H9 (cell line): ENCODE results near the gene POLN. TPM values are rescaled to one million over a fixed set of nuclear protein-coding genes. Genes with fewer than 3 reads are reported as not detected.

Experiments used
- DNase-seq: peaks from one replicate; pipeline ENCODE4 v3.0.0-alpha.2; 2017
- H2AFZ ChIP-seq: one replicate; pipeline ENCODE4 v1.6.1; 2013; ENCODE audit warnings: mild to moderate bottlenecking, low read length, control low read depth, moderate library complexity
- H2AK5ac ChIP-seq: 2 replicates; pipeline ENCODE4 v1.6.1; 2013; ENCODE audit warnings: low read length, control low read depth, mixed read lengths; ENCODE audit not compliant: insufficient read length
- H2BK120ac ChIP-seq: one replicate; pipeline ENCODE4 v1.6.1; 2013; ENCODE audit warnings: low read depth, mild to moderate bottlenecking, low read length, control low read depth, inconsistent platforms; ENCODE audit not compliant: poor library complexity, severe bottlenecking
- H2BK12ac ChIP-seq: 2 replicates; pipeline ENCODE4 v1.6.1; 2013; ENCODE audit warnings: low read length, control low read depth, mixed read lengths, low read depth; ENCODE audit not compliant: insufficient read length
- H2BK15ac ChIP-seq: 2 replicates; pipeline ENCODE4 v1.6.1; 2013; ENCODE audit warnings: low read depth, low read length, control low read depth
- H2BK20ac ChIP-seq: one replicate; pipeline ENCODE4 v1.6.1; 2013; ENCODE audit warnings: low read depth, mild to moderate bottlenecking, low read length, control low read depth, inconsistent platforms; ENCODE audit not compliant: poor library complexity, severe bottlenecking
- H2BK5ac ChIP-seq: 2 replicates; pipeline ENCODE4 v1.6.1; 2013; ENCODE audit warnings: low read length, control low read depth, mixed read lengths; ENCODE audit not compliant: insufficient read length
- H3K14ac ChIP-seq: 2 replicates; pipeline ENCODE4 v1.6.1; 2013; ENCODE audit warnings: low read length, control low read depth; ENCODE audit not compliant: insufficient read depth
- H3K18ac ChIP-seq: 2 replicates; pipeline ENCODE4 v1.6.1; 2013; ENCODE audit warnings: low read depth, mild to moderate bottlenecking, mixed read lengths, low read length, control low read depth; ENCODE audit not compliant: insufficient read length
- H3K23ac ChIP-seq: 2 replicates; pipeline ENCODE4 v1.6.1; 2013; ENCODE audit warnings: low read length, control low read depth, mixed read lengths, low read depth; ENCODE audit not compliant: insufficient read length
- H3K23me2 ChIP-seq: 2 replicates; pipeline ENCODE4 v1.6.1; 2013; ENCODE audit warnings: low read depth, mild to moderate bottlenecking, mixed read lengths, low read length, control low read depth; ENCODE audit not compliant: insufficient read length, poor library complexity, severe bottlenecking
- H3K27ac ChIP-seq: 2 replicates; pipeline ENCODE4 v1.5.1; 2013; ENCODE audit warnings: low read length, control low read depth, mixed read lengths, low read depth; ENCODE audit not compliant: insufficient read length
- H3K27me3 ChIP-seq: 2 replicates; pipeline ENCODE4 v1.6.1; 2013; ENCODE audit warnings: low read length, control low read depth, inconsistent platforms; ENCODE audit not compliant: insufficient read depth
- H3K4ac ChIP-seq: 2 replicates; pipeline ENCODE4 v1.6.1; 2013; ENCODE audit warnings: low read depth, mild to moderate bottlenecking, control low read depth, inconsistent platforms, low read length, moderate library complexity
- H3K4me1 ChIP-seq: 2 replicates; pipeline ENCODE4 v1.6.1; 2013; ENCODE audit warnings: low read length, control low read depth, inconsistent platforms; ENCODE audit not compliant: insufficient read depth
- H3K4me2 ChIP-seq: 2 replicates; pipeline ENCODE4 v1.6.1; 2013; ENCODE audit warnings: low read length, control low read depth, mixed read lengths; ENCODE audit not compliant: insufficient read length, insufficient read depth
- H3K56ac ChIP-seq: 2 replicates; pipeline ENCODE4 v1.6.1; 2013; ENCODE audit warnings: low read depth, mild to moderate bottlenecking, mixed read lengths, low read length, control low read depth; ENCODE audit not compliant: insufficient read length
- H3K79me1 ChIP-seq: 2 replicates; pipeline ENCODE4 v1.6.1; 2013; ENCODE audit warnings: low read depth, mild to moderate bottlenecking, moderate library complexity, low read length, control low read depth, inconsistent platforms; ENCODE audit not compliant: insufficient read depth, poor library complexity, severe bottlenecking
- H3K79me2 ChIP-seq: 2 replicates; pipeline ENCODE4 v1.6.1; 2013; ENCODE audit warnings: low read length, control low read depth, inconsistent platforms; ENCODE audit not compliant: insufficient read depth
- H3K9ac ChIP-seq: 2 replicates; pipeline ENCODE4 v1.6.1; 2013; ENCODE audit warnings: low read length, control low read depth, mixed read lengths; ENCODE audit not compliant: insufficient read length; ENCODE audit errors: extremely low read depth
- H3K9me3 ChIP-seq: one replicate; pipeline ENCODE4 v1.6.1; 2013; ENCODE audit warnings: low read depth, low read length, inconsistent platforms; ENCODE audit not compliant: control insufficient read depth
- H3T11ph ChIP-seq: one replicate; pipeline ENCODE4 v1.6.1; 2013; ENCODE audit warnings: mild to moderate bottlenecking, low read length, control low read depth, inconsistent platforms
- H4K20me1 ChIP-seq: one replicate; pipeline ENCODE4 v1.6.1; 2013; ENCODE audit not compliant: control insufficient read depth, insufficient read length, insufficient read depth
- H4K5ac ChIP-seq: 2 replicates; pipeline ENCODE4 v1.6.1; 2013; ENCODE audit warnings: low read depth, mild to moderate bottlenecking, mixed read lengths, low read length, control low read depth; ENCODE audit not compliant: insufficient read length
- H4K8ac ChIP-seq: replicated peaks from 2 replicates; pipeline ENCODE4 v1.6.1; 2013; ENCODE audit warnings: low read length, control low read depth, mixed read lengths, low read depth; ENCODE audit not compliant: insufficient read length
- H4K91ac ChIP-seq: 2 replicates; pipeline ENCODE4 v1.6.1; 2013; ENCODE audit warnings: low read depth, mild to moderate bottlenecking, moderate library complexity, mixed read lengths, low read length, control low read depth; ENCODE audit not compliant: insufficient read length
- H3K27ac Mint-ChIP-seq, 3 experiments: 2 replicates in 2 of 3; 3 replicates in 1 of 3; pipeline ENCODE4 v1.8.0; 2020 to 2021; ENCODE audit warnings: mixed read lengths in 3 of 3, mild to moderate bottlenecking in 1 of 3, moderate library complexity in 1 of 3
- H3K27me3 Mint-ChIP-seq: 2 replicates; pipeline ENCODE4 v1.8.0; 2021; ENCODE audit warnings: low read depth, mild to moderate bottlenecking, moderate library complexity, mixed read lengths
- H3K36me3 Mint-ChIP-seq, 3 experiments: 2 replicates in 2 of 3; 3 replicates in 1 of 3; pipeline ENCODE4 v1.8.0; 2020 to 2021; ENCODE audit warnings: low read depth in 3 of 3, mixed read lengths in 3 of 3; ENCODE audit not compliant: insufficient read depth in 1 of 3
- H3K4me1 Mint-ChIP-seq, 2 experiments: 2 replicates each; pipeline ENCODE4 v1.8.0; 2020; ENCODE audit warnings: mixed read lengths in 2 of 2
- H3K4me3 Mint-ChIP-seq, 2 experiments: 2 replicates in 1 of 2; 3 replicates in 1 of 2; pipeline ENCODE4 v1.8.0; 2020 to 2021; ENCODE audit warnings: mild to moderate bottlenecking in 2 of 2, mixed read lengths in 2 of 2, moderate library complexity in 1 of 2
- H3K9me3 Mint-ChIP-seq, 2 experiments: 2 replicates in 1 of 2; 3 replicates in 1 of 2; pipeline ENCODE4 v1.8.0; 2020; ENCODE audit warnings: mild to moderate bottlenecking in 2 of 2, mixed read lengths in 2 of 2, moderate library complexity in 1 of 2
- WGBS: extraction: QIAGEN DNeasy Blood & Tissue Kit; methylation state at CpG from one replicate; pipeline ENCODE4 v1.1.7; 2013; ENCODE audit warnings: missing lambda C conversion rate, low lambda C conversion rate, mixed read lengths; ENCODE audit not compliant: insufficient read length; ENCODE audit errors: extremely low coverage; 5-methylcytosine and 5-hydroxymethylcytosine counted together
- total RNA-seq: library from RNA; stranded (reverse); gene quantifications from 2 replicates; pipeline ENCODE4 v1.2.1, GENCODE V29; 2021
- TF ChIP-seq, protein P1 (sequence below): fragments of 200-600 bp; sonication (generic); conservative IDR thresholded peaks from 3 replicates; pipeline ENCODE4 v1.8.0; 2021; ENCODE audit warnings: antibody characterized with exemption, mild to moderate bottlenecking

POLN gene
- total RNA-seq, 1 experiment from 2014 or later = 0.74 TPM

DNA sequence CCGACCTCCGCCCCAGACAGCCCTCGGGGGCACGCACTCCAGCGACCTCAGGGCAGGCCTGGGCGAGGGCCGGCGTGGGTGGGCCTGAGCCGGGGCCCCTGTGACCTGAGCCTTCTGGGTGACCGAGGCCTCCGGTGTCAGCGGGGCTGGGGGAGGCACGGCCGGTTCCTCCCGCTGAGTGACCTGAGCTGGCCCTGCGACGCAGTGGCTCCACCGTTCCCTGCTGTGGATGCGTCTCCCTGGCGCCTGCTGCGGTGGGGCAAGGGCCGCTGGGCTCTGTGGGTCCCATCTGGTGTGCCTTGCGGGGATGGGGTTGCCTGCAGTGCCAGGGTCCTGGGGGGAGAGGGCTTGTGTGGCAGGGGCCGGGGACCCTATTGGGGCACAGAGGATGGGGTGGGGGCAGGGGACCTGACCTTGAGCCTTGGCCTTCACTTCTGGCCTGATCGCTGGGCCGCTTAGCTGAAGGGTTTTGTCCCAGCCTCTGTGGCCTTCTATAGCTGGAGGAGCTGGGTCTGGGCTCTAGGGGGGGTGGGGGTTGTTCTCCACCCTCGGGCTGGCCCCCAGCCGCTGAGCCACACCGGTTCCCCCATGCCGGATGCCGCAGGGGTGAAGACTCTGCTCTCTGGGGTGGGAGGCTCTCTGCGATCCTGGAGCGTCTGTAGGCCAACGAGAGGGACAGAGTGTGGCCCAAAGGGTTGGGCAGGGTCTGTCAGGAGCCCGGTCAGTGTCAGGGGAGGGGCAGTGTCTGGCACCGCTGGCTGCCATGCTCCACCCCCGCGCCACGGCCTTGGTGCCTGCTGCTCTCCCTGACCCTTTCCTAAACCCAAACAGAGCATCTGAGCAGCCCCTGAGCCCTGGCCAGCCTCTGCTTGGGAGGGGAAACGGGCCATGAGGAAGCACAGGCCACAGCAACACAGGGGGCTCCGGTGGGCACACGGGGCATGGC is 180.5 kb downstream of the POLN start:
- Histone ChIP-seq H3K9ac (no peak overlapping the region), H4K91ac (no peak overlapping the region), H3K27ac (no peak overlapping the region), H4K20me1 (peaks cover 2% of the 10 kb centered on the region), H3K79me2 (no peaks in the 10 kb centered on the region), H3T11ph (no peak overlapping the region), H3K14ac (no peak overlapping the region), H4K5ac (no peak overlapping the region), H3K4ac (no peak overlapping the region), H2BK12ac (no peak overlapping the region), H3K4me2 (peak overlapping the region; percentile 41), H3K79me1 (no peaks in the 10 kb centered on the region), H2AK5ac (no peak overlapping the region), H2BK5ac (no peak overlapping the region), H2BK20ac (no peak overlapping the region), H3K23me2 (peaks cover 8% of the 10 kb centered on the region), H4K8ac (no peak overlapping the region), H3K56ac (no peak overlapping the region), H3K4me1 (no peaks in the 10 kb centered on the region), H3K27me3 (peaks cover 21% of the 10 kb centered on the region), H3K9me3 (no peaks in the 10 kb centered on the region), H2BK120ac (no peak overlapping the region), H3K23ac (no peak overlapping the region), H2AFZ (no peak overlapping the region), H2BK15ac (no peak overlapping the region), H3K18ac (peak overlapping the region; percentile 6)
- TF ChIP-seq, protein P1, sequence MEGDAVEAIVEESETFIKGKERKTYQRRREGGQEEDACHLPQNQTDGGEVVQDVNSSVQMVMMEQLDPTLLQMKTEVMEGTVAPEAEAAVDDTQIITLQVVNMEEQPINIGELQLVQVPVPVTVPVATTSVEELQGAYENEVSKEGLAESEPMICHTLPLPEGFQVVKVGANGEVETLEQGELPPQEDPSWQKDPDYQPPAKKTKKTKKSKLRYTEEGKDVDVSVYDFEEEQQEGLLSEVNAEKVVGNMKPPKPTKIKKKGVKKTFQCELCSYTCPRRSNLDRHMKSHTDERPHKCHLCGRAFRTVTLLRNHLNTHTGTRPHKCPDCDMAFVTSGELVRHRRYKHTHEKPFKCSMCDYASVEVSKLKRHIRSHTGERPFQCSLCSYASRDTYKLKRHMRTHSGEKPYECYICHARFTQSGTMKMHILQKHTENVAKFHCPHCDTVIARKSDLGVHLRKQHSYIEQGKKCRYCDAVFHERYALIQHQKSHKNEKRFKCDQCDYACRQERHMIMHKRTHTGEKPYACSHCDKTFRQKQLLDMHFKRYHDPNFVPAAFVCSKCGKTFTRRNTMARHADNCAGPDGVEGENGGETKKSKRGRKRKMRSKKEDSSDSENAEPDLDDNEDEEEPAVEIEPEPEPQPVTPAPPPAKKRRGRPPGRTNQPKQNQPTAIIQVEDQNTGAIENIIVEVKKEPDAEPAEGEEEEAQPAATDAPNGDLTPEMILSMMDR = no peak
- peaks cover 40% of the 10 kb centered on the region for H3K27me3 Mint-ChIP-seq
- peaks cover 2 to 12% of the 10 kb centered on the region in 2 experiments for H3K4me1 Mint-ChIP-seq
- peak overlapping the region in 1 of 2 experiments; percentile 30; a peak in 3 of 5 replicates for H3K4me3 Mint-ChIP-seq
- DNase-seq = no peak
- H3K27ac Mint-ChIP-seq = no peak overlapping the region
- H3K36me3 Mint-ChIP-seq = peaks cover 0 to 4% (median 0%) of the 10 kb centered on the region in 3 experiments; a peak in 2 of 7 replicates
- no CpG with 5 or more reads among the region's 42 CpGs for WGBS
- no peaks in the 10 kb centered on the region; a peak in 1 of 5 replicates for H3K9me3 Mint-ChIP-seq
